NCI-H1105 (cell line): Measurements from ENCODE around the gene CST5.
"Not testable (repeated sequence)": the region's sequence is repeated elsewhere in the genome, so short reads cannot be mapped to it uniquely, and the experiment has no call there.

Experiments used
- DNase-seq: peaks from one replicate; lab custom pipeline; 2025; lab: John Stamatoyannopoulos, UW

CST5 gene

GRCh38 chr20:23841693-23842092 lies 37.9 kb downstream of the CST5 start:
- no peak for DNase-seq

GRCh38 chr20:23835716-23836115 lies 43.8 kb downstream of the CST5 start:
- DNase-seq, result no peak

- DNase-seq, result no peak
Observed at GRCh38 chr20:23832775-23833513, 46.6 kb downstream of the CST5 start.

- not testable (repeated sequence) for DNase-seq
Observed at GRCh38 chr20:23831961-23832360, 47.6 kb downstream of the CST5 start.

- no peak for DNase-seq
Observed at GRCh38 chr20:23826541-23827021, 53.0 kb downstream of the CST5 start, which contains the start of gene CST2. TSS of gene CST2 (minus strand) at chr20:23826729. CDS start at chr20:23826660, 69 bp downstream.
